ENCODE measurements around the gene HGS. TPM values are rescaled to one million over a fixed set of nuclear protein-coding genes. Genes with fewer than 3 reads are reported as not detected.

The HGS gene
- total RNA-seq, 2 donors from 2014 or later = 140 to 220 TPM

- no peaks in the 10 kb centered on the region for H3K36me3 Mint-ChIP-seq
- no peak for ATAC-seq
- no peaks in the 10 kb centered on the region for H3K9me3 Mint-ChIP-seq
- H3K27me3 Mint-ChIP-seq = no peaks in the 10 kb centered on the region
- peak overlapping the region; percentile 86 to 88 for H3K27ac Mint-ChIP-seq
- peak overlapping the region; percentile 91 for H3K4me3 Mint-ChIP-seq
- no peak for DNase-seq (ENCODE audit: low spot score)
- peaks cover 33 to 44% of the 10 kb centered on the region in 2 donors for H3K4me1 Mint-ChIP-seq (ENCODE audit: low read depth in 2 of 2)
Observed at GRCh38 chr17:81684442-81684911, 666 bp downstream of the HGS start.

GRCh38 chr17:81685108-81685507 is 1.3 kb downstream of the HGS start:
- peak overlapping the region; percentile 91 for H3K4me3 Mint-ChIP-seq
- peaks cover 34 to 48% of the 10 kb centered on the region in 2 donors for H3K4me1 Mint-ChIP-seq (ENCODE audit: low read depth in 2 of 2)
- H3K36me3 Mint-ChIP-seq = no peaks in the 10 kb centered on the region
- no peak for ATAC-seq
- no peak for DNase-seq (ENCODE audit: low spot score)
- peak overlapping the region; percentile 86 to 88 for H3K27ac Mint-ChIP-seq
- no peaks in the 10 kb centered on the region for H3K27me3 Mint-ChIP-seq
- H3K9me3 Mint-ChIP-seq = no peaks in the 10 kb centered on the region

DNA sequence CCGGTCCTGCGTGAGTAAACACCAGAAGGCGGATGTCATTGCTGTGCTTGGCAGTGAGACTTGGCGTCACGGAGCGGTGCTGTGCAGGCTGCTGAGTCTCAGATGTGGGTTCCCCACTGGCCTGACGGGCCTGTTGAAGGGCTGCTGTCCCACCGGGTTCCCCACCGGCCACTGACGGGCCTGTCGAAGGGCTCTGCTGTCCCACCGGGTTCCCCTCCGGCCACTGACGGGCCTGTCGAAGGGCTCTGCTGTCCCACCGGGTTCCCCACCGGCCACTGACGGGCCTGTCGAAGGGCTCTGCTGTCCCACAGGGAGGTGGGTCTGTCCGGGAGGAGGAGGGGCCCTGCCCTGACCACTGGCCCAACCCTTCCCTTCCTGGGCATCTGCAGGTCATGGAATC is 2.8 kb downstream of the HGS start:
- Mint-ChIP-seq H3K4me3 (no peak overlapping the region), H3K27ac (no peak overlapping the region), H3K9me3 (no peaks in the 10 kb centered on the region), H3K27me3 (no peaks in the 10 kb centered on the region), H3K36me3 (no peaks in the 10 kb centered on the region), H3K4me1 (ENCODE audit: low read depth in 2 of 2) (peaks cover 34 to 52% of the 10 kb centered on the region in 2 donors)
- ATAC-seq = no peak
- no peak for DNase-seq (ENCODE audit: low spot score)

DNA sequence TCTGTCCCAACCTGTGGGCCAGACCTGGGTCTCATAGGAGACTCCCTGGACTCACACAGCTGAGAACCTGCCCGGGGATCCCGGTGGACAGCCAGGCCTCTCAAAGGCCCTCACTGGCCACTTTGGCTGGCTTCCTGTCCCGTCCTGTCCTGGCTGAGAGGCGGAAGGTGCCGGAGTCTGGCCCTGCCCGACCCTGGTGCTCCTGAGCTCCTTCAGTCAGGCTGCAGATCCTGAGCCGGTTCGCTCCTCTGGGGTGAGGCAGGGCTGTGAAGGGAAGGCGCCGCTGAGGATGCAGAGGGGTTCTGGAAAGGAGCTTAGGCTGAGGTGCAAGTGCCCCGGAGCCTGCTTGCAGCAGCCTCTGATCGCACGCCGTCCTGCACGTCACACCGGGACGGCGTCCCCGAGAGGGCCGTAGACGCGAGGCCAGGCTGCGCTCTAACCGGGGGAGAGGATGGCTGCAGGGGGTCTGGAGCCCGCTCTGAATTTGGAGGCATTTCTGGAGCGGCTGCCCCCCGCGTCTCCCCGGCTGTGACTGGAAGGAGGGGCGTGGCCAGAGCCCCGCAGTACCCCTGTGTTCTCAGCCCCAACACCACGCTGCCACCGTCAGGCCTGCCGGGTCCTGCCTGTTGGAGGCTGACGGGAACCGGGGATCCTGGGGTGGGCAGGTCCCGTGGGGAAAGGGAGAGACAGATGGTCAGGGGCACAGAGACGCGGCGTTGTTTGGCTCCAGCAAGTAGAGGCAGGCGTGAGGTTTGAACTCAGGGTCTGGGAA is 4.1 kb downstream of the HGS start:
- H3K4me3 Mint-ChIP-seq = no peak overlapping the region
- H3K27me3 Mint-ChIP-seq = no peaks in the 10 kb centered on the region
- ATAC-seq (no peak), DNase-seq (ENCODE audit: low spot score) (no peak)
- peaks cover 26 to 49% of the 10 kb centered on the region in 2 donors for H3K4me1 Mint-ChIP-seq (ENCODE audit: low read depth in 2 of 2)
- H3K36me3 Mint-ChIP-seq = no peaks in the 10 kb centered on the region
- H3K9me3 Mint-ChIP-seq = no peaks in the 10 kb centered on the region
- H3K27ac Mint-ChIP-seq = no peak overlapping the region

- ATAC-seq (no peak), DNase-seq (ENCODE audit: low spot score) (no peak)
- Mint-ChIP-seq H3K4me3 (no peak overlapping the region), H3K36me3 (no peaks in the 10 kb centered on the region), H3K4me1 (ENCODE audit: low read depth in 2 of 2) (peaks cover 26 to 48% of the 10 kb centered on the region in 2 donors), H3K27me3 (no peaks in the 10 kb centered on the region), H3K9me3 (no peaks in the 10 kb centered on the region), H3K27ac (no peak overlapping the region)
Observed at GRCh38 chr17:81688616-81689015, 4.8 kb downstream of the HGS start.

GRCh38 chr17:81690066-81690465 is 6.3 kb downstream of the HGS start:
- DNase-seq (ENCODE audit: low spot score) = no peak
- H3K27me3 Mint-ChIP-seq = no peaks in the 10 kb centered on the region
- no peak overlapping the region for H3K27ac Mint-ChIP-seq
- no peak overlapping the region for H3K4me3 Mint-ChIP-seq
- no peaks in the 10 kb centered on the region for H3K36me3 Mint-ChIP-seq
- H3K4me1 Mint-ChIP-seq (ENCODE audit: low read depth in 2 of 2) = peaks cover 17 to 39% of the 10 kb centered on the region in 2 donors
- H3K9me3 Mint-ChIP-seq = no peaks in the 10 kb centered on the region
- no peak for ATAC-seq

DNA sequence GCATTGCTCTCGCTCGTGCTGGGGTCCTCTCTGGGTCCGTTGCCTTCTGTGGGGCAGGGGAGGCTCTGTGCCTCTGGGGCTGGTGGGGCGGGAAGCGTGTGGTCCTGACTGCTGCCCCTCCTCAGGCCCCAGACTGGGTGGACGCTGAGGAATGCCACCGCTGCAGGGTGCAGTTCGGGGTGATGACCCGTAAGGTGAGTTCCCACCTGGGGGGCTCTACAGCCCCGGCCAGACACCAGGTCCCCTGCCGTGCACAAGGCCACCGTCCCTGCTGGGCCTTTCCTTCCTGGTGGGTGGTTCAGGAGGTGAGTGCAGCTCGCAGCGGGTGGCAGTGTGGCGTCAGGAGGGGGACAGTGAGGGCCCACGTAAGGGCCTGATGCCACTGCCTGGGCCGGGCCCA is 6.7 kb downstream of the HGS start:
- no peak overlapping the region for H3K4me3 Mint-ChIP-seq
- peaks cover 13 to 36% of the 10 kb centered on the region in 2 donors for H3K4me1 Mint-ChIP-seq (ENCODE audit: low read depth in 2 of 2)
- DNase-seq (ENCODE audit: low spot score) (no peak), ATAC-seq (no peak)
- H3K36me3 Mint-ChIP-seq = no peaks in the 10 kb centered on the region
- H3K27ac Mint-ChIP-seq = no peak overlapping the region
- no peaks in the 10 kb centered on the region for H3K27me3 Mint-ChIP-seq
- no peaks in the 10 kb centered on the region for H3K9me3 Mint-ChIP-seq

- DNase-seq (ENCODE audit: low spot score) (no peak), ATAC-seq (no peak)
- no peak overlapping the region for H3K4me3 Mint-ChIP-seq
- H3K9me3 Mint-ChIP-seq = no peaks in the 10 kb centered on the region
- H3K27ac Mint-ChIP-seq = no peak overlapping the region
- H3K27me3 Mint-ChIP-seq = no peaks in the 10 kb centered on the region
- H3K4me1 Mint-ChIP-seq (ENCODE audit: low read depth in 2 of 2) = peaks cover 10 to 34% of the 10 kb centered on the region in 2 donors
- no peaks in the 10 kb centered on the region for H3K36me3 Mint-ChIP-seq
Observed at GRCh38 chr17:81691196-81691595, 7.4 kb downstream of the HGS start.

- Mint-ChIP-seq H3K4me3 (no peak overlapping the region), H3K9me3 (no peaks in the 10 kb centered on the region), H3K36me3 (no peaks in the 10 kb centered on the region), H3K27ac (no peak overlapping the region), H3K27me3 (no peaks in the 10 kb centered on the region), H3K4me1 (ENCODE audit: low read depth in 2 of 2) (peaks cover 7 to 32% of the 10 kb centered on the region in 2 donors)
- ATAC-seq (no peak), DNase-seq (ENCODE audit: low spot score) (no peak)
Observed at GRCh38 chr17:81691608-81692007, 7.8 kb downstream of the HGS start.

DNA sequence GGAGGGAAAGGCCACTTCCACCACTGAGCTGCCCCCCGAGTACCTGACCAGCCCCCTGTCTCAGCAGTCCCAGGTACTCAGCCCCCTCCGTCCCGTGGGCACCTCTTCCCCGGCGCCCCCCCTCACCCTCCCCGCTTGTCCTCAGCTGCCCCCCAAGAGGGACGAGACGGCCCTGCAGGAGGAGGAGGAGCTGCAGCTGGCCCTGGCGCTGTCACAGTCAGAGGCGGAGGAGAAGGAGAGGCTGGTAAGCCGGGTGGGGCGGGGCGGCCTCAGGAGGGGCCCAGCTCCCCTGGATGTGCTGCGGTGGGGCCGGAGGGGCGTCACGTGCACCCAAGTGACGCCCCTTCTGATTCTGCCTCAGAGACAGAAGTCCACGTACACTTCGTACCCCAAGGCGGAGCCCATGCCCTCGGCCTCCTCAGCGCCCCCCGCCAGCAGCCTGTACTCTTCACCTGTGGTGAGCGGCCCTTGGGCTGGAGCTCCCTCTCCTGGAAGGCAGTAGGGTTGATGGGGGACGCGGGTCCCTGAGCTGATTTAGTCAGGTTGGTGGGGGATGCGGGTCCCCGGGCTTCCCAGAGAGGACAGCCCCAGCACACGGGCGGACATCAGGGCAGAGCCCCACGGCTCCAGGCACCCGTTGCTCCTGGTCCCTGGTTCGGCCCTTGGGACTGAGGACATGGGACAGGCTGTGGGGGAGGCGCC is 9.8 kb downstream of the HGS start:
- no peak for DNase-seq (ENCODE audit: low spot score)
- H3K9me3 Mint-ChIP-seq = no peaks in the 10 kb centered on the region
- no peak for ATAC-seq
- no peak overlapping the region for H3K4me3 Mint-ChIP-seq
- H3K27me3 Mint-ChIP-seq = no peaks in the 10 kb centered on the region
- peaks cover 4% of the 10 kb centered on the region for H3K36me3 Mint-ChIP-seq
- no peak overlapping the region for H3K27ac Mint-ChIP-seq
- peaks cover 7 to 27% of the 10 kb centered on the region in 2 donors for H3K4me1 Mint-ChIP-seq (ENCODE audit: low read depth in 2 of 2)

DNA sequence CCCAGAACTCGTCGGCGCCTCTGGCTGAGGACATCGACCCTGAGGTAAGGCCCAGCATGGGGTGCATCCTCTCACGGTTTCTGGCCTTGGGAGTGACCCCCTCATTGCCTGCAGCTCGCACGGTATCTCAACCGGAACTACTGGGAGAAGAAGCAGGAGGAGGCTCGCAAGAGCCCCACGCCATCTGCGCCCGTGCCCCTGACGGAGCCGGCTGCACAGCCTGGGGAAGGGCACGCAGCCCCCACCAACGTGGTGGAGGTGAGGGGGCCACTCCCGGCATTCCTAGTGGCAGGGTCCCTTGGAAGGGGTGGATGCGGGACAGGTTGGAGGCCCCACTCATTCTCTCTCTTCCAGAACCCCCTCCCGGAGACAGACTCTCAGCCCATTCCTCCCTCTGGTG is 11.0 kb downstream of the HGS start:
- peaks cover 0 to 16% of the 10 kb centered on the region in 2 donors for H3K4me1 Mint-ChIP-seq (ENCODE audit: low read depth in 2 of 2)
- ATAC-seq (no peak), DNase-seq (ENCODE audit: low spot score) (no peak)
- no peaks in the 10 kb centered on the region for H3K27me3 Mint-ChIP-seq
- no peak overlapping the region for H3K27ac Mint-ChIP-seq
- peaks cover 4% of the 10 kb centered on the region for H3K36me3 Mint-ChIP-seq
- no peak overlapping the region for H3K4me3 Mint-ChIP-seq
- no peaks in the 10 kb centered on the region for H3K9me3 Mint-ChIP-seq

- no peak for DNase-seq (ENCODE audit: low spot score)
- no peak overlapping the region for H3K4me3 Mint-ChIP-seq
- H3K9me3 Mint-ChIP-seq = no peaks in the 10 kb centered on the region
- no peak for ATAC-seq
- no peaks in the 10 kb centered on the region for H3K27me3 Mint-ChIP-seq
- no peak overlapping the region for H3K27ac Mint-ChIP-seq
- H3K4me1 Mint-ChIP-seq (ENCODE audit: low read depth in 2 of 2) = peaks cover 0 to 12% of the 10 kb centered on the region in 2 donors
- H3K36me3 Mint-ChIP-seq = peaks cover 4% of the 10 kb centered on the region
Observed at GRCh38 chr17:81695211-81695610, 11.4 kb downstream of the HGS start.

DNA sequence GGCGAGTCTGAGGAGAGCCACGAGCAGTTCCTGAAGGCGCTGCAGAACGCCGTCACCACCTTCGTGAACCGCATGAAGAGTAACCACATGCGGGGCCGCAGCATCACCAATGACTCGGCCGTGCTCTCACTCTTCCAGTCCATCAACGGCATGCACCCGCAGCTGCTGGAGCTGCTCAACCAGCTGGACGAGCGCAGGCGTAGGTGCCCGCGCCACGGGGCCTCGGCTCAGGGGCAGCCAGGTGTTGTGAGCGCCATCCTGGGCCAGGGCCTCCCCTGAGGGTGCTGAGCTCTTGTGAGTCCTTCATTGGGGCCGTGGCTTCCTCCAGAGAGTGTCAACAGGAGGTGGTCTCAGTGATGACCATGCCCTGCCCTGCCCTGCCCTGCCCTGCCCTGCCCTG is 12.0 kb downstream of the HGS start:
- Mint-ChIP-seq H3K36me3 (peaks cover 4% of the 10 kb centered on the region), H3K4me3 (no peak overlapping the region), H3K27me3 (no peaks in the 10 kb centered on the region), H3K27ac (no peak overlapping the region), H3K9me3 (no peaks in the 10 kb centered on the region), H3K4me1 (ENCODE audit: low read depth in 2 of 2) (peaks cover under 1 to 13% of the 10 kb centered on the region in 2 donors)
- DNase-seq (ENCODE audit: low spot score) (no peak), ATAC-seq (no peak)

- no peak for ATAC-seq
Observed at GRCh38 chr17:81696218-81696941, 12.6 kb downstream of the HGS start.

More at GRCh38 chr17:81696218-81696941, 12.6 kb downstream of the HGS start:
- DNase-seq (ENCODE audit: low spot score) = no peak
- H3K36me3 Mint-ChIP-seq = peaks cover 4% of the 10 kb centered on the region
- H3K27me3 Mint-ChIP-seq = no peaks in the 10 kb centered on the region
- H3K9me3 Mint-ChIP-seq = no peaks in the 10 kb centered on the region
- no peak overlapping the region for H3K4me3 Mint-ChIP-seq
- H3K27ac Mint-ChIP-seq = no peak overlapping the region
- H3K4me1 Mint-ChIP-seq (ENCODE audit: low read depth in 2 of 2) = peaks cover 4 to 11% of the 10 kb centered on the region in 2 donors
